Bronchial epithelial cell (primary cell): Measurements from ENCODE around the gene HES4. TPM values are rescaled to one million over a fixed set of nuclear protein-coding genes. Genes with fewer than 3 reads are reported as not detected.
A peak's percentile ranks its signal among the peaks of the same experiment; 100 is the strongest.

ENCODE experiments used
- DNase-seq: peaks from one replicate; pipeline ENCODE4 v3.0.0-alpha.2; 2010; ENCODE audit warnings: low read depth
- FAIRE-seq: peaks from 2 replicates; lab custom pipeline; 2011; peaks lifted over from hg19 to GRCh38; lab: Jason Lieb, UNC
- H3K27me3 ChIP-seq: 2 replicates; pipeline ENCODE4 v1.5.1; 2011; ENCODE audit warnings: low read length; ENCODE audit not compliant: control insufficient read depth, insufficient read depth
- H3K36me3 ChIP-seq: 2 replicates; pipeline ENCODE4 v1.5.1; 2011; ENCODE audit warnings: low read length; ENCODE audit not compliant: control insufficient read depth, insufficient read depth
- H3K4me3 ChIP-seq: 2 replicates; pipeline ENCODE4 v1.5.1; 2011; ENCODE audit warnings: mild to moderate bottlenecking, low read depth, low read length, control low read depth
- total RNA-seq: library from RNA; depleted of rRNA; stranded (reverse); fragments of >200 nt; gene quantifications from 2 replicates; pipeline ENCODE4 v1.2.1, GENCODE V29; 2014
- TF ChIP-seq, protein P1 (sequence below): IDR thresholded peaks from 2 replicates; pipeline ENCODE4 v1.5.1; 2011; ENCODE audit warnings: mild to moderate bottlenecking, moderate library complexity, low read length, control low read depth, inconsistent platforms; ENCODE audit not compliant: insufficient read depth, severe bottlenecking

The HES4 gene
- total RNA-seq, 1 donor from 2014 or later = 42.6 TPM

DNA sequence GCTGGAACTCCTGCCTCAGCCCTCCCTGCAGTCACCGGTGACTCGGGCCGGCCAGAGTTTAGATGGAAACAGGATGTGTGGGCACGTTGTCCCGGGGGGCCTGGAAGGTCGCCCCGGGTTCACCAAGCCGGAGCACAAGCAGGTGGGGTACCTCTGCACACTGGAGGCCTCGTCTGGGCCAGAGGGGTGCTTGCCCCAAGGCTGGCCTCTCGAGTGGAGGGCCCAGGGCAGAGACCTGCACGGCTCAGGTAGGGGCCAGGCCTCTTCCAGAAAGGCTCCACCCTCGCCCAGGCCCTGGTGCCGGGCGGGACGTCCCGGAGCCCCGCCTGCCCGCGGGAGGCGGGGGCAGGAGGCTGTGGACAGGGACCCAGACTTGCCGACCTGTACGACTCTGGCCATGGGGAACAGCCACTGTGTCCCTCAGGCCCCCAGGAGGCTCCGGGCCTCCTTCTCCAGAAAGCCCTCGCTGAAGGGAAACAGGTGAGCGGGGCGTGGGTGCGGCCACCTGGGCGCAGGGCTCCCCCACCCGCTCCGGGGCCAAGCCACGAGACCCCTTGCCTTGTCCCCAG, 33.7 kb downstream of the HES4 start, which contains the start of gene PLEKHN1:
Gene PLEKHN1, plus strand, starts transcription at position 348 of the 569 bp plus-strand sequence. Its CDS starts 50 bp downstream, at position 398.
- Histone ChIP-seq H3K27me3 (no peaks in the 10 kb centered on the region), H3K4me3 (peak within 1 kb of the TSS; percentile 99), H3K36me3 (peaks cover 13% of the 10 kb centered on the region)
- TF ChIP-seq, protein P1, sequence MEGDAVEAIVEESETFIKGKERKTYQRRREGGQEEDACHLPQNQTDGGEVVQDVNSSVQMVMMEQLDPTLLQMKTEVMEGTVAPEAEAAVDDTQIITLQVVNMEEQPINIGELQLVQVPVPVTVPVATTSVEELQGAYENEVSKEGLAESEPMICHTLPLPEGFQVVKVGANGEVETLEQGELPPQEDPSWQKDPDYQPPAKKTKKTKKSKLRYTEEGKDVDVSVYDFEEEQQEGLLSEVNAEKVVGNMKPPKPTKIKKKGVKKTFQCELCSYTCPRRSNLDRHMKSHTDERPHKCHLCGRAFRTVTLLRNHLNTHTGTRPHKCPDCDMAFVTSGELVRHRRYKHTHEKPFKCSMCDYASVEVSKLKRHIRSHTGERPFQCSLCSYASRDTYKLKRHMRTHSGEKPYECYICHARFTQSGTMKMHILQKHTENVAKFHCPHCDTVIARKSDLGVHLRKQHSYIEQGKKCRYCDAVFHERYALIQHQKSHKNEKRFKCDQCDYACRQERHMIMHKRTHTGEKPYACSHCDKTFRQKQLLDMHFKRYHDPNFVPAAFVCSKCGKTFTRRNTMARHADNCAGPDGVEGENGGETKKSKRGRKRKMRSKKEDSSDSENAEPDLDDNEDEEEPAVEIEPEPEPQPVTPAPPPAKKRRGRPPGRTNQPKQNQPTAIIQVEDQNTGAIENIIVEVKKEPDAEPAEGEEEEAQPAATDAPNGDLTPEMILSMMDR = no peak
- FAIRE-seq = no peak
- DNase-seq = peak; percentile 64

DNA sequence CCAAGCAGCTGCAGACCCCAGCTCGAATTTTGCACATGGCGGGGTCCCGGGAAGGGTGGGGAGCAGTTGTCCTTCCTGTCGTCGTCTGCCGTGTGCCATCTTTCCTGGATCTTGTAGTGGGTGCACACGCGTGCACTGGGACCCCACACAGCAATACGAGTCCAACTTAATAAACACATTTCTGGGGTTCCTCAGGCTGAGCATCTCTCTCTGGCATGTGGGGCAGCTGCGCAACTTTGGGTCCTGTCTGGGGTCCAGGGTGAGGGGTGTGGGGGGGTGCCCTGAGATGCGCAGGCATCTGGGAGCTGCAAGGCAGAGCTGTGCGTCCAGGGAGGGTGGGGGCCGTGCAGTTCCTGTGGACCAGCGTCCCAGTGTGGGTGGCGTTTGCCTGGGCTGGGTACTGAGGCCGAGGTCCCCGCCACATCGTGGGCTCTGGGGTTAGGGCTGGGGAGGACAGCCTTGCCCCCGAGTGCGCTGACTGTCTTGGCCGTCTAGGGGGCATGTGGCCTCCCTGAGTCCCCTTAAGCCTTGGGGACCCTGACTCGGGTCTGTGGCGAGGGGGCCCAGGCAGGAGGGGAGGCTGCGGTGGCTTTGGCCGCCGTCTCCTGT, 34.3 kb downstream of the HES4 start:
- peak overlapping the region; percentile 99 for H3K4me3 ChIP-seq
- no peak for FAIRE-seq
- TF ChIP-seq, protein P1 = no peak
- DNase-seq = no peak
- H3K36me3 ChIP-seq = peaks cover 12% of the 10 kb centered on the region
- no peaks in the 10 kb centered on the region for H3K27me3 ChIP-seq

DNA sequence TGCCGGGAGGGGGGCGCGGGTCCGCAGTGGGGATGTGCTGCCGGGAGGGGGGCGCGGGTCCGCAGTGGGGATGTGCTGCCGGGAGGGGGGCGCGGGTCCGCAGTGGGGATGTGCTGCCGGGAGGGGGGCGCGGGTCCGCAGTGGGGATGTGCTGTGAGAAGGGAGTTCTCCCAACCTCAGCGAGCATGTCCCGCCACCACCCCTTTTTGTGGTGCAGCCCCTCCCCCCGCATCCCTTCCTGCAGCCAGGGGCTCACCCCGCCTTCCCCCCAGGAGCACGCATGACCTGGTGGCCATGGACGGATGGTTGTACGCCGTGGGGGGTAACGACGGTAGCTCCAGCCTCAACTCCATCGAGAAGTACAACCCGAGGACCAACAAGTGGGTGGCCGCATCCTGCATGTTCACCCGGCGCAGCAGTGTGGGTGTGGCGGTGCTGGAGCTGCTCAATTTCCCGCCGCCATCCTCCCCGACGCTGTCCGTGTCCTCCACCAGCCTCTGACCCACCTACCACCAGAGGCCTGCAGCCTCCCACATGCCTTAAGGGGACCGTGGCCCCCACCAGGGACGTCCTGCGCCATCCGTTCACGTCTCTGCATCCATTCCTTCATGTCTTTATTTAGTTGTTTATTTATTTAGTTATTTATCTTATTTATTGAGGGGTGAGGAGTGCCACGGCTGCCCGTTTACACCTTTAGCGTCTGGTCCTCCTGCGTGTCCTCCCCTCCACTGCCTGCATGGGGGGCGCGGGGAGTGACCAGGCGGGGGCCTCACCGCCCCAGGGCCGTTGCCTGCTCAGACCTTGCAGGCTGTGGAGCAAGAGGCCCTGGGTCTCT, 35.0 kb downstream of the HES4 start:
- DNase-seq (no peak), FAIRE-seq (no peak)
- no peak overlapping the region for H3K4me3 ChIP-seq
- no peaks in the 10 kb centered on the region for H3K27me3 ChIP-seq
- TF ChIP-seq, protein P1 = no peak
- peaks cover 10% of the 10 kb centered on the region for H3K36me3 ChIP-seq

DNA sequence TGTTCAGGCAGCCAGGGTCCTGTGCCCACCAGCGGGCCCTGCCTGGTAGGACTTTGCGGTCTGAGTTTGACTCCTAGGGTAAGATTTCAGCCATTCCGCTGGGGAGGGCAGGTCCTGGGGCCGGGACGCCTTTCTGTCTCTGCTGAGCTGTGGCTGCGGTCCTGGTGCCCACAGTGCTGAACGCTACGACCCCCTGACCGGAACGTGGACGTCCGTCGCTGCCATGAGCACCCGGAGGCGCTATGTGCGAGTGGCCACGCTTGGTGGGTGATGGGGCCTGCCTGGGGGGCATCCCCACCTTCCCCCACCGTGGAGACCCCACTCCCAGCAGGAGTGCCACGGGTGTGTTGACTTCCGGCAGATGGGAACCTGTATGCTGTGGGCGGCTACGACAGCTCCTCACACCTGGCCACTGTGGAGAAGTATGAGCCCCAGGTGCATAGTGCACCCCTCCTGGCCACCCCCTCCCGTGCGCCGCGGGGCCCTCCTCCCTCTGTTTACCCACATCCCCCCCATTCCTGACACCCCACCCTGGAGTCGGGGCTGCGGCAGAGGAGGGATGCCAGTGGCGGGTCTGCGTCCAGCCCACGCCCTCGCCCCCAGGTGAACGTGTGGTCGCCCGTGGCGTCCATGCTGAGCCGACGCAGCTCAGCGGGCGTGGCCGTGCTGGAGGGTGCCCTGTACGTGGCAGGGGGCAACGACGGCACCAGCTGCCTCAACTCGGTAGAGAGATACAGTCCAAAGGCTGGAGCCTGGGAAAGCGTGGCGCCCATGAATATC, 36.0 kb downstream of the HES4 start:
- TF ChIP-seq, protein P1 = no peak
- DNase-seq (no peak), FAIRE-seq (no peak)
- Histone ChIP-seq H3K36me3 (peaks cover 10% of the 10 kb centered on the region), H3K27me3 (no peaks in the 10 kb centered on the region), H3K4me3 (no peak overlapping the region)

DNA sequence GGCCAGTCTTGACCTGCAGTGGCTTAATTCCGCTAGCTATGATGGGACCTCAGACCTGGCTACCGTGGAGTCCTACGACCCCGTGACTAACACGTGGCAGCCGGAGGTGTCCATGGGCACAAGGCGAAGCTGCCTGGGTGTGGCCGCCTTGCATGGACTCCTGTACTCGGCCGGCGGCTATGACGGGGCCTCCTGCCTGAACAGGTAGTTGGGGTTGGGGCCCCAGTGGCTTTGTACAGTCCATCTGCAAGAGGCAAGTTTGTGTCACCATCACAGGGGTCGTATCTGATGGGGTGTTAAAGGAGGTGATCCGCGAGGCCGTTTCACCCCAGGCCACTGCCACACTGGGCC, 36.6 kb downstream of the HES4 start:
- DNase-seq = no peak
- Histone ChIP-seq H3K4me3 (no peak overlapping the region), H3K36me3 (peaks cover 10% of the 10 kb centered on the region), H3K27me3 (no peaks in the 10 kb centered on the region)
- TF ChIP-seq, protein P1 = no peak
- no peak for FAIRE-seq
